GM18502 (cell line): ENCODE data around the gene DLG2.

Source experiments
- ATAC-seq: cut with Tn5 transposase; IDR thresholded peaks from one replicate; pipeline ENCODE4 v1.9.1; 2021; ENCODE audit warnings: mild to moderate bottlenecking; ENCODE audit not compliant: unreplicated experiment, poor library complexity

Gene DLG2

DNA sequence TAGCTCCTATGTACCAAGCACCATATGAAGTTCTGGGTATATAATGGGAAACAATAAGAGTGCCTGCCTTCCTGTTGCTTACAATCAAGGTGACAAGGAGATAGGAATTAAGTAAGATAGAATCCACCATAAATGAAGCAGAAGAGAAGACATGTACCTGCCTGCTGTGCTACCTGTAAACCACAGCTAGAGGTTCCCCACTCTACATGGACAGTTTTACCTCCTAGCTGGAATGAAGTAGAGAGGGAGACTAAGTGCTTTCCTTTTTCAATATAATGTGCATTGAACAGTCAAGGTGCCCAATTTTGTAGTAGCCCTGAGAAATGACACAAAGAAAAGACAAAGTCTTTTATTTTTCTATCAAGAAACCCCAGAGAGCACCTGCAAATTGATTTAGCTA is 984.6 kb downstream of the DLG2 start:
- ATAC-seq, result no peak

DNA sequence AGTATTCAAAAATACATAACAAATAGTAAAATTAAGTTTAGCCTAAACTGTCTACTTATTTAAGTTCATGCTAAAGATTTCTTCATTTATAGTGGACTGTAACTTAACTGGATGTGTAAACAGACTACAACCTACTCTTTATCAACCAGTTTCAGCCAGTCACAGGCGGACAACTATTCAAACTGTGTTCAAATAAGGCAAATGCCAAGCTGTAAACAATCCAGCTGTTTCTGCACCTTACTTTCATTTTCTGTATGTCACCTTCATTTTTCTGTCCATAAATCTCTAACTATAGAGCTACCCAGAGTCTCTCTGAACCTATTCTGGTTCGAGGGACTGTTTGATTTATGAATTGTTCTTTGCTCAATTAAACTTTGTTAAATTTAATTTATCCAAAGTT is 992.8 kb downstream of the DLG2 start:
- ATAC-seq, result no peak

DNA sequence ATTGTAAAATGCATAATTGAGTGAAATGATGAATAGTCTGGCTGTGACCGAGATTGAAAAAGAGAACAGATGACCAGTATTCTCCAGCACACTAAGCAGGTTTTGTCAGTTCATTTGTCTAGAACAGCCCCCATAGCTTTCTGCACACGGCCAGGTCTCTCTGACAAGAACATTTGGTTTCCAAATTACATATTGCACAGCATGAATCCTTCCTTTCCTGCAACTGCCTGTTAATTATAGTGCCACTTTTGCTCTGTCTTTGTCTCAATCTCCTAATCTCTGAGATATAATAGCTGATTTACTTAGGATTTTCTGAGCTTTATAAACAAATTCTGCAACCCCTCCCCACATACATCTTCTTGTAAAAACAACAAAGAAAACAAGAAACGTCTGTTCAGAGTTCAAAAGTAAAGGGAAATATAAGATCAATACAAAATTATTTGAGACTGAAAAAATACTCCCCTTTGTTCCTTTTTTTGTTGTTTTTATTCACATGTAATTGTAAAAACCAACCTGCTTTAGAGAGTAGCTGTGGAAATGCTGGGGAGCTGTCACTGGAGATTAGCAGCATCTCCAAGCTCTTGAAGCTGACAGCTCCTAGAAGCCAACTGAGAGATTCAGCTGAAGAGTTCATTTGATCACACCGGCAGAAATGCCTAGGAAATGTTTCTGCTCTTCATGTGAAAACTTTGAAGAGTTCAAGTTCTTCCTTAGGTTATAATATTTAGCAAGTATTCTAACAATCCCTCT is 998.1 kb downstream of the DLG2 start:
- ATAC-seq, result no peak

DNA sequence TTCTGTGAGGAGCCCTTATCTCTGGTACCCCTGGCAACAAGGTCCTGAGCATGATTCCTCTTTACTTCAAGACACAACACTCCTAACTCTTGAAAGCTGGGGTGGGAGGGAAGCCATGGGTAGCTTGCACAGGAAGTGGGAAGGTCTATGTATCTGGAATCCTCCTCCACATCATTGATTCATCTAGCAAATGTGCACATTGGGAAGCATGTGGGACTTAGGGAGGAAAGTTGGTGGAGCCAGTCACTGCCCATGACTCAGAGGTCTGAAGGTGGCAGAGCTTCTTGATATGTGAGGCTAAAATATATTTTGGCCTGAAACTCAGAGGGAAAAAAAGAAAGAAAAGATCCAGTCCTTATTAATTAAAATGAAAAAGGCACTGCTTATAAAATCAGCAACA is 1000.9 kb downstream of the DLG2 start:
- ATAC-seq, result no peak

DNA sequence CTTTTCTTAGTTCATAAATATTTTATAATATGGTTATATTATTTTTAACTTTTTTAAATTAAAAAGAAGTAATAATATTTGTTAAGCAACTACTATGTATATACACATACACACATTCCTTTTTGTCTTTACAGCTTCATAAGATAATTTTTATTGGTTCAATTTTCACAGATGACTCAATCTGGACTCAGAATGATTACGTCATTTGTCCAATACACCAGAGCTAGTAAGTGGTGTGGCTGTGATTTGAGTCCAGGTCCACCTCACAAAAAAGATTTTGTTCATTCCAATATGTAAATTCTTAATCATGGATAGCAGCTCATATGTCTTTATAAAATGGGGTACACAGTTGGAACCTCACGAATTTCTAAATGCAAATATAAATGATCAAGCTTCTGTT is 1014.5 kb downstream of the DLG2 start:
- ATAC-seq, result no peak

DNA sequence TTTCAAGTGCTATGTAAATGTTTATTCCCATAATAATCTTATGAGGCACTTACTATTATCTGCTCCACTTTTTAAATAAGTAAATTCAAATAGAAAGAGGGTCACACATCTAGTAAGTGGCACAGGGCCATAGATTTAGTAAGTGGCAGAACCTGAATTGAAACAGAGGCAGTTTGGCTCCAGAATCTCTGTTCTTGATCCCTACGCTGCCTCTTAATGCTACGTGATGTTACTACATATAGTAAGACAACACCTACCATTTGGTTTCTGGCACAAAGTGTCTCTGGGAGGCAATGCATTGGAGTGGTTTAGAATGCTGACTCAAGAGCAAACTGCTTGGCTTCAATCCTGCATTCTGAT is 1018.3 kb downstream of the DLG2 start:
- no peak for ATAC-seq

DNA sequence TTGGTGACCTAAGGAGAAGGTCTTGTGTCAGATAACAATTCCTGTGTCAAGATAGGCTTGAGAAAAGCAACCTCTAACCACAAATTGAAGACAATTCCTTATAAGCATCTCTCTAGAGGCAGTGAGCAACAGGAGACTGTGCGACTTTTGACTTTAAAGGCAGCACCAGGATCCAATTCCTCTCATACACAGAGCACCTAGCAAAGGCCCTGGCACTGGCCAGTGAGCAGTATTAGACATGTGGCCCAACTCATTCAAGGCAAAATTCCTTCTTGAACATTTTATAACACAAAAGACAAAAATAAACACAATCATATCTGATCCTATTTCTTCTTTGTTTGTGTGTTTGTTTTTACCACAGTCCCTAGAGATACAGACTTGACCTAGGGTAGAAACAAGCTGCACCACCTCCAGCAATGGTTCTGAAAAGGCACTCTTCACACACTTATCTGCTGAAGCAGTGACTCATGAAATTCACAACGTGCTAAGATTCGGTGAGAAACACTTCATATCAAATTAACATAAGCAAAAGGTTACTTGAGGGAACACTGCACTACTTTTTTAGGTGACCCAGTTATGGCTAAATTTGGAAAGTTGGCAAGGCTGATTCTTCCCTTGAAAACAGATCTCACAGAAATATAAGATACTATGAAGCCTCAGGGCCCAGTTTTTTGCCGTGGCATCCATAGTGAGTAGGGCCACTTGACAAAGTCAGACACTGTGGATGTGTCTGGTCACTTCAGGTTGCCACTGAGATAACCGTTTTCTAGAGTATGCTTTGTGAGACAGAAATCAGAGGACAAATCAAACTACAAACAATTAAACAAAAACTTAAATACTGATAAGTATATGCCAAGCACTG is 1018.9 kb downstream of the DLG2 start:
- no peak for ATAC-seq

DNA sequence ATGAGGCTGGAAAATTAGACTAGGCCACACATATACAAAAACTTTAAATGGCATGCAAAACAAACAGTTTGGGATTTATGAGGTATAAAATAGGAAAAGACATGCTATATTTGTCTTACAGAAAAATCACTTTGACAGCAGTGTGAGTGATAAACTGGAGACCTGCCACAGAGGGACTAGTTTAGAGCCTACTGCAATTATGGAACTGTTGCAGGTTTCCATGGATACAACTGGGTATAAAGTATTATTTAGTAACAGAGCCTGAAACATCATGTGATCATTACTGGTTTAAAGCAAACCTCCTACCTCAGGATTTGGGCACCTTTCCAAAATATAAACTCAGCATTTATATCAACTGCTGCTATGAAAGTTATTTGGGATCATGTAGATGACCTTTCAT is 1032.5 kb downstream of the DLG2 start:
- ATAC-seq, result no peak

DNA sequence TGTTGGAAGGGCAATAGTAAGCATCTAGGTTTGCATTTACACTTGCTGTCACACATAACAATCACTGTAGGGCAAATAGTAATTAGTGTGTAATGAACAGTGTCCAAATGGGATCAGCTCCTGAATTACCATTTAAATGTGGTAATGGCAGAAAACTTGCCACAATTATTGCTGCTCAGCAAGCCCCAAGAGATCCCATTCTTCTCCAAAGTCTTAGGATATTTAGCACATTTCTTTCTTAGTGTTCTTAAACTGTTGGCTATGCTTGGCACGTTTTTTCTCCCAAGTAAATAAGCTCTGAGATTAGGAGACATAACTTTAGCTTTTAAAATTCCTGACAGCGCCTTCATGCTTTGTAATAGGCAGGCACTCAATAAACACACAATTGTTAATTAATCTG is 1037.0 kb downstream of the DLG2 start:
- ATAC-seq, result no peak

DNA sequence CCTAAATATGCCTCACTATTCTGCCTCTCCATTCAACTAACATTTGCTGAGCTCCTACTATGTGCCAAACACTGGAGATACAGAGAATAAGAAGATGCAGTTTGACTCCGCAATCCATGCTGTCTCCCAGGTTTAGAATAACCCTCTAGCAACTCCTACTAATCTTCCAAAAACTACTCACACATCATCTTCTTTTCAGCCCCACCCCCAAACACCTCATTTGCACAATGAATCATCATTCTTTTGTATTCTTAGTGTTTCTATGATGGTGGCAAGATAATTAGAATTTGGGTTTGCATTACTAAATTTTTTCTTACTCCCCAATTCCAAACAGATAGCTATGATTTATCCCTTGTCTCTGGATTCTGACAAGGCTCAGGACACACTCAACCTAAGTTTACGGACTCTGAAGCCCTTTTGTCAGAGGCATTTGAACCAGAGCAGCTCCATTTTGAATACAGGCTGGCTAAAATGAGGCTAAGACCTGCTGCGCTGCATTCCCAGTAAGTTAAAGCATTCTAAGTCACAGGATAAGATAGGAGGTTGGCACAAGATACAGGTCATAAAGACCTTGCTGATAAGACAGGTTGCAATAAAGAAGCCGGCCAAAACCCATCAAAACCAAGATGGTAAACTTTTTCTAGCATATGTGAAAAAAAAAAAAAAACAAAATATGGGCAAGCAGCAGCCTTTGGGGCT is 1038.9 kb downstream of the DLG2 start:
- ATAC-seq, result no peak

DNA sequence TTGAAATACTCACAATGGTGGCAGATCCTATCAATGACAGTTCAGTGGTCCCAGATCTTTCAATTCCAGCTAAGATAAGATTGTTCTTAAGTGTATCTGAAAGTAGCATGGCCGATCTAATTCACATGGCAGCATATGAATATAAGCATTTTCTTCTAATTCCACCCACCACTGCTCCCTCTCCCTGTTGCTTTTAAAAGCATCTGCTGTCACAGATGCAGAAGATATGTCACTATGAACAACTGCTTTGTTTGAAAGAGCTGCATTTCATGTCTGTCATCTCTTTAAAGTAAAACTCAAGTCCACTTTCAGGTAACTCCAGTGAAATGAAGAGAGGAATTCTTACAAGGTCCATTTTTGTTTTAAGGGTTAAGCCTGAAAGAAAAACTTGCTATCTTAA is 1044.0 kb downstream of the DLG2 start:
- no peak for ATAC-seq

DNA sequence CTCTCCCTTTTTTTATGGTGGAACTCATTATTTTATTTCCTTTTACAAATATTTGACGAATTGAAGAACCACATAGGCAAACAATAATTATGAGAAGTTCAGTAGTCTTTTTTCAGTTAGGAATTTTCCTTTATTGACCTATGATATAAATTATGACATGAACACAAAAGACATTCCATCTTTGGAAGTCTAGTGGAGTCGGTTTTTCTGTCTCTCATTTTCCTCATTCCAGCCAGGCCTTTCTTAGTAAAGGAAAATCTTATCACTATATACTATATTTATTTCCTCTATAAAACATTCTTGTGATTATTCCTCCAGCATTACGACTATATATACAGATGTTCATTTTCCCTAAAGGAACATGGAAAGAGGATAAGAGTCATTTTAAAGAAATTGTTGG is 1046.1 kb downstream of the DLG2 start:
- ATAC-seq, result no peak

DNA sequence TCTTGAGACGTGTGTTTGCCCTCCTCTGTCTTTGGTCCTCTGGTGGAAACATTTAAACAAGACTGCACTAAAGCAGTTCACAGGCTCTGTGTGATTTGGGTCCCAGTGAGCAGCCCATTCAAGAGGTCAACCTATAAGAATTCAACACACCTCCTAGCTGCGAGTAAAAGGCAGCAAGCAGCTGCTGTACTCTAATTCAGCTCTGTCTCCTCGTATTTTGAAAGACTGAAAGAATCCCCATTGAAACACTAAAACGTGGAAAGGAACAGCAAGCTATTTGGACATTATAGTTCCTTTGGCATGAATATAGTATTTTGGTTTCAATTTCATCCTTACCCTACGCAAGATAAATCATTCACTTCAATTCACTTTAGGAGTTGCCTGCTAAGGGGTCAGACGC is 1046.7 kb downstream of the DLG2 start:
- no peak for ATAC-seq

DNA sequence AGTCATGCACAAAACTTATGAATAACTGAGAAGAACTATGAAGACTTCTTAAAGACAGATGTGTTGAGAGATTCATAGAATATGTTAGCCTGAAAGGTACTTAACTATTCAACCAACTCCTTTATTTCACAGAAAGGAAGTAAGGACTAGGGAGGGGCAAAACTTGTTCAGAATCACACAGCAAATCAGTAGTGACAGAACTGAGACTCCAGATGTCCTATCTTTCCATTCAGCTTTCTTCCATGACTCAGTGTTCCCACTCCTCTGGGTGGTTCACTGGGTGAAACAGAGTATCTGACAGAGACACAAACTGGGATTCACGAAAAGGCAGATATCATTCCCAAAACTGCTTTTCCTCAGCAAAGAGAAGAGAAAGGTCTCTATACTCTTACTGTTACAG is 1053.3 kb downstream of the DLG2 start:
- ATAC-seq, result no peak

DNA sequence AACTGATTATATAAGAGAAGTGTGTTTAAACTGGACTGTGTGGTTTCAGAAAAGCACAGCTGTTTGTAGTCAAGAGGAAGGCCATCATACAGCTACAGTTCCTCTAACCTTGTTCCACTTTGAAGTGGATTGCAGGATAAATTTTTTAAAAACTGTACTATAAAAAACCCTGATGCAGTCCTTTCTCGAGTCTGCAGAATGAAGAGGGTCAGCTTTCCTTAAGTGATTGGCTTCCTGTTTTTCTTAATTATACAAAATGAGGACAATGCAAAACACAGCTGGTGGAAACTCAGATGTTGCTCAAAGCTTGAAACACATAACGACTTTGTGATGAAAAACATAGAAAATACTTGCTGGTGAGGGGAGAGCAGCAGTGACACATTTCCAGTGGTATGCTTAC is 1060.5 kb downstream of the DLG2 start:
- ATAC-seq, result no peak

DNA sequence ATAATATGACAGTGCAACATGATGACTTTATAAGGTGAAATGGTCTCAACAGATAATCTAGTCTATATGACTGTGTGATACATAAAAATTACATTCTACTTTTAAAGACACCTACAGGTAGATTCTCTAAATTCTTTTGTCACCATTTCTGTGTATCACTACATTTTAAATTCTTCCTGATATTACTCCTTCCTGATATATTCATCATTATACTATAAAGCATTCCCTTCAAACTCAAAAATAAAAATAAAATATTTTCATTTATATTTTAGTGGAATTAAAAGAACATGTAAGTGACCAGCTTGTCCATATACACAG is 1062.3 kb downstream of the DLG2 start:
- no peak for ATAC-seq

DNA sequence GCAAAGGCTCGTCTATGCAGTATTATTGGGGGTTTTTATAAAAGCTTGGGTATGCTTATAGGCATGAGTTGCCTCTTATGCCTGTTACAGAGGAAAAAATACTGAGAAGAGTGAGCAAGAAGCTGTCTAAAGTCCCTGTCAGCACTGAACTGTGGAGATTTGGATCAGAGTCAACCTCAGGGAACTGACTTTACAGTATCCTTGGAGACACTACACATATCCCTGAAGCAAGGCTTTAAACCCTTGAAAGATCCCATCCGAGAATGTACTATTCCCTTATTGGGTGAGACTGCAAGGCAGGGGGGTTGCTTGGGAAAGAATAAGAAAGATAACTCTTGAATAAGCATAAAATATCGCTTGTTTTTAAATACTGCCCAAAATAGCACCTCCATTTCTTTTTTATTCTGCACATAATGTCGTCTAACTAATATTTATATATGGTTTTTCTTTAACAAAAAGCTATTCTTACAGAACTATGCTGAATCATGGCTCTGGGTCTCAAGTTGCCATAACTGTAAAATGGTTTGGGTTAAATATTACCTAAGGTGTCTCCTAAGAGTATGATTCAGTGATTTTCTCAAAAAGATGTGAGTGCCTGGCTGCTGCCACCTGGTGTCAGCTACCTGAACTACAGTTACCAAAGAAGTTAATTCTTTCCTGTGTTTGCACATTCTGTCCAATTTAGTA is 1062.8 kb downstream of the DLG2 start:
- ATAC-seq, result peak; percentile 83

DNA sequence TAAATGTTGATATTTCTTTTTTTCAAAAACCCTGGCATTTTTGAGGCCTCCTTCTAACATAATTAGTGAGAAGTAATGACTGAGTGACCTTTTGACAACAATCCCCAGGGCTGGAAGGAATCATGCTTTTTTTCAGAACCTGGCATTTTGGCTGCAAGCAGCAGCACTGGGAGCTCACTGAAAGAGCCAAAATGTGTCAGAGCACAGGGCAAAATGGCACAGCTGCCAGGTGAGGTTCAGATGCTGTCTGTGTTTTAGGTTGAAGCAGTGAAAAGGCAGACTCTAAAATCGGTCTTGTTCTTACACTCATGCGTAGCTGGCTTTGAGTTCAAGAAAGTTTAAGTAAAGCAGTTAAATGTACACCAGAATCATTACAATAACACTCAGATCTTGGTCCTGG is 1063.8 kb downstream of the DLG2 start:
- no peak for ATAC-seq

DNA sequence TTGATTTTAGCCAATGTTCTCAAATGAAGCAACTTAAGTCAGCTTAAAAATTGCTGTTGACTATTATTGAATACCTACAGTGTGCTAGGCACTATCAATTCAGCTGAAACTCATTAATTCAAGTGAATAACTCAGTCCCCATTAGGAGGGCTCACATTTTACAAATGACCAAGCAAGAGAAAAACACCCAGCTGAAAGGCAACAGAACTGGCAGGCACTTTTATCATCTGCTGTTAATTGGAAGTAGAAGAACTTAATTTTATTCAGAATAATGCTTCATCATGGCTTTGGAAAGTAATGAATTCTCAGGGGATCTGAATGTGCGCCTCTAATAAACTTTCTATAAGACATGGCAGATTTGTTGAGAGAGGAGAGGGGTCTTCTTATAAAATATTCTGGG is 1066.9 kb downstream of the DLG2 start:
- ATAC-seq, result no peak

DNA sequence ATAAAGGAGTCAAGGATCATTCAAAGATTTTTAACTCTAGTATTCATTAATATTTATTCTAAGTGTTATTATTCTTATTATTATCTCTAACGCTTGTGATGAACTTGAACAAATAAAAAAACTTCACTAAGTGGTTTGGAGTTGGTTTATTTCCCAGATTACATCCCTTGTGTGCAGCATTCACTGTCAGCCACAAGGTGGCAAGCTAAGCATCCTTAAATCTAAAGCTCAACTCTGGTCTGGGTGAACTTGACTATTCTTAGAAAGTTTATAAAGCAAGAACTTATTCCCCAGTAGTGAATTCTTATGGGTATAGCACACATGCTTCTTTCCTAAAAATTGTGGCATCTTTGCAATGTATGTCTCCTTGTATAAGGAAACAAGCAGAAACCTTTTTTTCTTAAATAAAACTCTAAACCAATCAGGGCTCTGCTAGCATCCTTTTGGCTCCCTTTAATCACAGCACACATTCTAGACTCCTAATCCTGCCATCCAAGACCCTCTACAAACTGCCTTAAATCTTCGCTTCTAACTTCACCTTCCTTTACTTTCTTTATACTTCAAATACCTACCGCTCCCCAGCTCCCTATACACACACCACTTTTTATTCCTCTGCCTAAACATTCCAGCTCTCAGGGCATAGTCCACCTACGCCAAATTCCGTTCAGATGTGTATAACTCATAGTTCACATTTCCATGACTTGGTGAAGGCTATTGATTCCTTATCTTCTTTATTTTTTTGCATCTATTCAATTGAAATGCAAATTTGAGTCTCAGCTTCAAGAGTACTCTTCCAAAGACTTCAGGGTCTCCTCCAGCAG is 1068.8 kb downstream of the DLG2 start:
- peak; percentile 93 for ATAC-seq
